NT2/D1 (cell line): ENCODE results near the gene PGK1.

ENCODE experiments used
- YY1 ChIP-seq: IDR thresholded peaks from 2 replicates; pipeline ENCODE4 v1.6.1; 2011; ENCODE audit not compliant: insufficient read length, insufficient read depth
- ZNF274 ChIP-seq: IDR thresholded peaks from 2 replicates; pipeline ENCODE4 v1.6.1; 2011; ENCODE audit warnings: mild to moderate bottlenecking, low read depth, low read length

DNA sequence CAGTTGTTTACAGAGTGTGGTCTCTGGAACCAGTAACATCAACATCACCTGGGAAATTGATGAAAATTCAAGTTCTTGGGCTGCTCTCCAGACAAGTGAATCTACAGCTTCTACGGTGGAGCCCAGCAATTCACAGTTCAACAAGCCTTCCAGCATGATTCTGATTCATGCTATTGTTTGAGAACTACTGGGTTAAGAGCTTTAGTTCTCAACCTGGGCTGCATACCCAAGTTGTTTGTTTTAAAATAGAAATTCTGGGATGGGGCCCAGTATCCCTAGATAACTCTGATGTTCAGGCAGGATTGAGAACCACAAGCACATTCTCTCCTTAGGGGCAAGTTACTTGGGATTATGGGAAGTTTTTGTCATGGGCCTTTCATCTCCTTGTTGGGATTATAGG lies 37.9 kb upstream of the PGK1 start:
- TF ChIP-seq YY1 (no peak), ZNF274 (no peak)
